Neural cell (in vitro differentiated cells): Measurements from ENCODE around the gene MAP3K13.

Experiments
- EP300 ChIP-seq: fragments of 450-650 bp; conservative IDR thresholded peaks from 2 replicates; pipeline ENCODE4 v1.6.1; 2014; ENCODE audit warnings: antibody characterized with exemption, mild to moderate bottlenecking, moderate library complexity; ENCODE audit not compliant: poor library complexity, severe bottlenecking
- EZH2 ChIP-seq: fragments of 200-600, 300-800 bp; shearing (Covaris generic), sonication (generic); IDR thresholded peaks from 2 replicates; pipeline ENCODE4 v1.6.1; 2014; ENCODE audit warnings: antibody characterized with exemption, low read length, borderline replicate concordance, mild to moderate bottlenecking; ENCODE audit not compliant: insufficient read depth, poor library complexity, severe bottlenecking
- MXI1 ChIP-seq: fragments of 450-650 bp; conservative IDR thresholded peaks from 2 replicates; pipeline ENCODE4 v1.6.1; 2014; ENCODE audit warnings: antibody characterized with exemption, mild to moderate bottlenecking; ENCODE audit not compliant: poor library complexity, severe bottlenecking
- POLR2AphosphoS5 ChIP-seq: IDR thresholded peaks from 2 replicates; pipeline ENCODE4 v1.6.1; 2012
- RAD21 ChIP-seq: fragments of 450-650 bp; conservative IDR thresholded peaks from 2 replicates; pipeline ENCODE4 v1.6.1; 2014; ENCODE audit warnings: antibody characterized with exemption, mild to moderate bottlenecking, moderate library complexity
- SMC3 ChIP-seq: fragments of 450-650 bp; conservative IDR thresholded peaks from 2 replicates; pipeline ENCODE4 v1.6.1; 2014; ENCODE audit warnings: antibody characterized with exemption, mild to moderate bottlenecking, moderate library complexity; ENCODE audit not compliant: poor library complexity
- TAF1 ChIP-seq: IDR thresholded peaks from 2 replicates; pipeline ENCODE4 v1.6.1; 2012; ENCODE audit warnings: low read depth
- TF ChIP-seq, protein P1 (sequence below): fragments of 450-650 bp; IDR thresholded peaks from 2 replicates; pipeline ENCODE4 v1.5.1; 2014; ENCODE audit warnings: antibody characterized with exemption, mild to moderate bottlenecking, moderate library complexity; ENCODE audit not compliant: poor library complexity, severe bottlenecking
- TF ChIP-seq, protein P2 (sequence below): IDR thresholded peaks from 2 replicates; pipeline ENCODE4 v1.6.1; 2012; ENCODE audit warnings: borderline replicate concordance

DNA sequence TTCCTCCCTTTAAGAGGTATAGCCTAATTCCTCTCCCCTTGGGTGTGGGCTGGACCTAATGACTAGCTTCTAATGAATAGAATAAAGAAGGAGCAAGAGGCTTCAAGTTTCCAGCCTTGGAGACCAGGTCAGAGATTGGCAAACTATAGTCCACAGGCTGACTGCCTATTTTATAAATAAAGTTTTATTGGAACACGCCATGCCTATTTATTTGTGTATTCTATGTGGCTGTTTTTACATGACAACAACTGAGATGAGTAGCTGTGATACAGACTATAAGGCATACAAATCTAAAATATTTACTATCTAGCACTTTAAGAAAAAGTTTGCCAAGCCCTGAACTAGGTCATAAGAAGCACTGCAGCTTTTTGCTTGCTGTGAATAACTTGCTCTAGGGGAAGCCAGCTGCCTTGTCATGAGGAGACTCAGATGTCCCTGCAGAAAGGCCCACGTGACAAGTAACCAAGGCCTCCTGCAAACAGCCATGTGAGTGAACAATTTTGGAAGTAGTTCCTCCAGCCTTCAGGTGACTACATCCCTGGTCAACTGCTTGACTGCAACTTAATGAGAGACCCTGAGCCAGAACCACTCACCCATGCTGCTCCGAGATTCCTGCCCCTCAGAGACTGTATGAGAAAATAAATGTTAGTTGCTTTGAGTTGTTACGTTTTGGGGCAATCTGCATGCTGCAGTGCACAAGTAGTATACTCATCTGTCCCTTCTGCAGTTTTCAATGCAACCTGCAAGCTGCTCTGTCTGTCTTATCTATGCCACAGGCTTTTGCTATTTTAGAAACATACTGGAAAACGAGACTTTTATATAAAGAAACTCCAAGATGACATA is 21.1 kb upstream of the MAP3K13 start:
- TF ChIP-seq, protein P1, sequence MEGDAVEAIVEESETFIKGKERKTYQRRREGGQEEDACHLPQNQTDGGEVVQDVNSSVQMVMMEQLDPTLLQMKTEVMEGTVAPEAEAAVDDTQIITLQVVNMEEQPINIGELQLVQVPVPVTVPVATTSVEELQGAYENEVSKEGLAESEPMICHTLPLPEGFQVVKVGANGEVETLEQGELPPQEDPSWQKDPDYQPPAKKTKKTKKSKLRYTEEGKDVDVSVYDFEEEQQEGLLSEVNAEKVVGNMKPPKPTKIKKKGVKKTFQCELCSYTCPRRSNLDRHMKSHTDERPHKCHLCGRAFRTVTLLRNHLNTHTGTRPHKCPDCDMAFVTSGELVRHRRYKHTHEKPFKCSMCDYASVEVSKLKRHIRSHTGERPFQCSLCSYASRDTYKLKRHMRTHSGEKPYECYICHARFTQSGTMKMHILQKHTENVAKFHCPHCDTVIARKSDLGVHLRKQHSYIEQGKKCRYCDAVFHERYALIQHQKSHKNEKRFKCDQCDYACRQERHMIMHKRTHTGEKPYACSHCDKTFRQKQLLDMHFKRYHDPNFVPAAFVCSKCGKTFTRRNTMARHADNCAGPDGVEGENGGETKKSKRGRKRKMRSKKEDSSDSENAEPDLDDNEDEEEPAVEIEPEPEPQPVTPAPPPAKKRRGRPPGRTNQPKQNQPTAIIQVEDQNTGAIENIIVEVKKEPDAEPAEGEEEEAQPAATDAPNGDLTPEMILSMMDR: no peak
- no peak for TF ChIP-seq TAF1
- TF ChIP-seq, protein P2, sequence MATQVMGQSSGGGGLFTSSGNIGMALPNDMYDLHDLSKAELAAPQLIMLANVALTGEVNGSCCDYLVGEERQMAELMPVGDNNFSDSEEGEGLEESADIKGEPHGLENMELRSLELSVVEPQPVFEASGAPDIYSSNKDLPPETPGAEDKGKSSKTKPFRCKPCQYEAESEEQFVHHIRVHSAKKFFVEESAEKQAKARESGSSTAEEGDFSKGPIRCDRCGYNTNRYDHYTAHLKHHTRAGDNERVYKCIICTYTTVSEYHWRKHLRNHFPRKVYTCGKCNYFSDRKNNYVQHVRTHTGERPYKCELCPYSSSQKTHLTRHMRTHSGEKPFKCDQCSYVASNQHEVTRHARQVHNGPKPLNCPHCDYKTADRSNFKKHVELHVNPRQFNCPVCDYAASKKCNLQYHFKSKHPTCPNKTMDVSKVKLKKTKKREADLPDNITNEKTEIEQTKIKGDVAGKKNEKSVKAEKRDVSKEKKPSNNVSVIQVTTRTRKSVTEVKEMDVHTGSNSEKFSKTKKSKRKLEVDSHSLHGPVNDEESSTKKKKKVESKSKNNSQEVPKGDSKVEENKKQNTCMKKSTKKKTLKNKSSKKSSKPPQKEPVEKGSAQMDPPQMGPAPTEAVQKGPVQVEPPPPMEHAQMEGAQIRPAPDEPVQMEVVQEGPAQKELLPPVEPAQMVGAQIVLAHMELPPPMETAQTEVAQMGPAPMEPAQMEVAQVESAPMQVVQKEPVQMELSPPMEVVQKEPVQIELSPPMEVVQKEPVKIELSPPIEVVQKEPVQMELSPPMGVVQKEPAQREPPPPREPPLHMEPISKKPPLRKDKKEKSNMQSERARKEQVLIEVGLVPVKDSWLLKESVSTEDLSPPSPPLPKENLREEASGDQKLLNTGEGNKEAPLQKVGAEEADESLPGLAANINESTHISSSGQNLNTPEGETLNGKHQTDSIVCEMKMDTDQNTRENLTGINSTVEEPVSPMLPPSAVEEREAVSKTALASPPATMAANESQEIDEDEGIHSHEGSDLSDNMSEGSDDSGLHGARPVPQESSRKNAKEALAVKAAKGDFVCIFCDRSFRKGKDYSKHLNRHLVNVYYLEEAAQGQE: no peak
- TF ChIP-seq EP300: no peak
- TF ChIP-seq POLR2AphosphoS5: no peak
- no peak for TF ChIP-seq EZH2
- no peak for TF ChIP-seq RAD21
- no peak for TF ChIP-seq MXI1
- TF ChIP-seq SMC3: no peak
